GM21529 (cell line): ENCODE results near the gene SEMA4B.
"Not testable (repeated sequence)": the region's sequence is repeated elsewhere in the genome, so short reads cannot be mapped to it uniquely, and the experiment has no call there.

ENCODE experiments used
- ATAC-seq: cut with Tn5 transposase; IDR thresholded peaks from one replicate; pipeline ENCODE4 v1.9.1; 2021; ENCODE audit not compliant: unreplicated experiment

SEMA4B gene

GRCh38 chr15:90178468-90179435 is 22.4 kb upstream of the SEMA4B start:
- ATAC-seq: peak; percentile 79

- ATAC-seq: no peak
Measured at GRCh38 chr15:90181776-90182175, 19.4 kb upstream of the SEMA4B start.

- peak; percentile 68 for ATAC-seq
Measured at GRCh38 chr15:90184119-90184785, 16.9 kb upstream of the SEMA4B start.

- peak; percentile 62 for ATAC-seq
Measured at GRCh38 chr15:90184786-90185704, 16.1 kb upstream of the SEMA4B start.

- ATAC-seq: no peak
Measured at GRCh38 chr15:90187257-90187868, 13.8 kb upstream of the SEMA4B start.

DNA sequence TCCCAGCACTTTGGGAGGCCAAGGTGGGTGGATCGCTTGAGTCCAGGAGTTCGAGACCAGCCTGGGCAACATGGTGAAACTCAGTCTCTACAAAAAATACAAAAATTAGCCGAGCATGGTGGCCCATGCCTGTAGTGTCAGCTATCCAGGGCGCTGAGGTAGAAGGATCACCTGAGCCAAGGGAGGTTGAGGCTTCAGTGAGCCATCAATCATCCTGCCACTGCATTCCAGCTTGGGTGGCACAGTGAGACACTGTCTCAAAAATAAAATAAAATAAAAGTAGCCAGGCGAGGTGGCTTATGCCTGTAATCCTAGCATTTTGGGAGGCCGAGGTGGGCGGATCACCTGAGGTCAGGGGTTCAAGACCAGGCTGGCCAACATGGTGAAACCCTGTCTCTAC is 13.1 kb upstream of the SEMA4B start:
- ATAC-seq: not testable (repeated sequence)

DNA sequence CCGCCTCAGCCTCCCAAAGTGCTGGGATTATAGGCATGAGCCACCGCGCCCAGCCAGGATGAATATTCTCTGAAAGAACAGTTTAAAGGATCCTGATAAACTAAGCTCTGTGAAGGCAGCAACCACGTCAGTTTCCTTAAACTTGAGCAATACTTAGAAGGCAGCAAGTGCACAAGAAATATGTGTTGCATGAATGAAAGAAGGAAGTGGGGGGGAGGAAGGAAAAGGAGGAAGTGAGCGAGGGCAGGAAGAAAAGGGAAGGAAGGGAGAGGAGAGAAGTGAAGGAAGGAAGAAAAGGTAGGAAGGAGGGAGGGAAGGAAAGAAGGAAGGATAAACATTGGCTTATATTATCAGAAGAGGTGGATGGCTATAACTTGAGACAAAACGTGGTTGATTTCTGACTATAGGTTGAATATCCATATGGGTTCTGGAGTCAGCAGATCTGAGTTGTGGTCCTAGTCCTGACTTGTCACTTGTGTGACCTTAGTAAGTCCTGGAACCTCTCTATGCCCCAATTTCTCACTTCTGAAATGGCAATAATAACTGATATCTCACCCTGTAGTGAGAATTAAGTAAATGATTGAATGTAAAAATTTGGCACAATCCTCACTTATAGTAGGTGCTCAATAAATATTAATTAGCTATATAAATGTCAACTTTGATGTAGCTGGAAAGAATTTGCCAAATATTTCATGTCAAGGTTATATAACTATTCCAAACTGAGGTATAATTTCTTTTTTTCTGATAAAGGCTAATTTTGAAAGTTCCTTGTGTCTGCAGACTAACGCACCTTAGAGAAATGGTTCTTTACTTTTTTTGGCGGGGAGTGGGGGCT is 12.0 kb upstream of the SEMA4B start:
- no peak for ATAC-seq

- no peak for ATAC-seq
Measured at GRCh38 chr15:90189781-90190467, 11.2 kb upstream of the SEMA4B start.

DNA sequence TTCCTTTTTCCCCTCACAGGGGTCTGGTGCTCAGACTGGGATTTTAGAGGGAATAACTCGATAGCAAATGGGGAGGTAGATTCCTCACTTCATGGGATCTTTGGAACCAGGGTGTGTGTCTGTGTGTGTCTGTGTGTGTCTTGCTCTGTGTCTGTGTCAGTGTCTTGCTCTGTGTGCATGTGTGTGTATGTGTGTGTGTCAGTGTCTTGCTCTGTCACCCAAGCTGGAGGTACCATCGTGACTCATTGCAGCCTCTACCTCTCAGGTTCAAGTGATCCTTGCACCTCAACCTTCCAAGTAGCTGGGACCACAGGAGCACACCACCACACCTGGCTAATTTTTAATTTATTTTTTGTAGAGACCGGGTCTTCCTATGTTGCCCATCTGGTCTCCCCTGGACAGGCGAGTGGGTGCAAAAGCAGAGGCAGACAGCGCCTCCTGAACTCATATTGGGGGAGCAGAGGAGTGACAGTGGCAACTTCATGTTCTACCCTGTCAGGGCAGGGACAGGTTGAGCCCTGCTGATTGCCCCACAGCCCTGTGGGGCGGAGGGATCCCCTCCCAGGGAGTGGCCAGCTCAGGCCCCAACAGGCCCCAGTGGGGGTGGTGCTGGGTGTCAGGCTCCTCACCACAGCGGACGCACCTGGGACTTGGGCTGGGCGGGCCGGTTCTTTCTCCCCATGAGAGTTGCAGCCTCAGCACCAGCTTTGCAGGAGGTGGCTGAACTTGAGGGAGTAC is 10.4 kb upstream of the SEMA4B start:
- ATAC-seq: peak; percentile 56

DNA sequence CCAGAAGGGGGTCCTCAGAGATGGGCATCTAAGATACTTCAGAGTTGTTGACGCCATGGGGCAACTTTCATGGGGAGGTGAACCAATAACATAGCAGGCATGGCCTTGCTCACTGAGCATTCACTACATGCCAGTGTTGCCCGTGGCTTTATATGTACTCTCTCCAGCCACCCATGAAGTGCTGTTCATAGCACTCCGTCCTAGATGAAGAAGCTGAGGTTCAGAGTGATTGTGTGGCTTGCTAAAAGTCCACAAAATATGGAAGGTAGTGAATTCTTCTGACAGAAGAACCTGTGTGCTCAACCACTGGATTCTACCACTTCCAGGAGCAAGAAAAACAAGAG is 9.8 kb upstream of the SEMA4B start:
- ATAC-seq: peak; percentile 19

DNA sequence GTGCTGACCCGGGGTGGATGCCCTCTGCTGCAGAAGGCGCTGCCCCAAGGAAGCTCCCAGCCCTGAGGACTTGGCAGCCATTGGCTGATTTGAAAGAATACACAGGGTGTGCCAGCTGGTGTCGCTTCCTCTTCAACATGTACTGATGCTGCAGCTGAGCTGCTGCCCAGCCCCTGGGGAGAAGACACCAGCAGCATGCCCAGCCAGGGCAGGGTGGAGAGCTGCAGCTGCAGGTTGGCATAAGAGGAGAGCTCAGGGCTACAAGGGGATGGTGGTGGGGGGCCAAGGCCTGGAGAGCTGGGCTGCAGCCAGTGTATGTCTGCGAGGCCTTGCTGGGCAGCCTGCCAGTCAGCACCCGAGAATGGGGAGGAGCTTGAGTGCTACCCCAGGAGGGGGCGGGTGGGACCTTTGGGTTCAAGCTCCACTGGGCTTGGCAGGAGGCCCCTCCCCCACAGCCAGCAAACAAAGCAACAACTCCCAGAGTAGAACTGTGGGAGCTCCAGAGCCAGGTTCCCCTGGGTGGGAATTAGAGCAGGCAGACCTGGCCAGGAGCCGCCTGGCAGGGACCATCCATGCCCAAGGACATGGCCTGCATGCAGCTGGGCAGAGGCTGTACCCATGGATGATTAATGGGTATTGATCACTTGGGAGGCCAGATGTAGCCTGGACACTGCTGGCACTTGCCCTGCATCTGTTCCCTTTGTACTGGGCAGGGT is 9.2 kb upstream of the SEMA4B start:
- ATAC-seq: peak; percentile 63

- ATAC-seq: no peak
Measured at GRCh38 chr15:90192961-90193786, 8.0 kb upstream of the SEMA4B start.

- no peak for ATAC-seq
Measured at GRCh38 chr15:90194655-90195054, 6.5 kb upstream of the SEMA4B start.

DNA sequence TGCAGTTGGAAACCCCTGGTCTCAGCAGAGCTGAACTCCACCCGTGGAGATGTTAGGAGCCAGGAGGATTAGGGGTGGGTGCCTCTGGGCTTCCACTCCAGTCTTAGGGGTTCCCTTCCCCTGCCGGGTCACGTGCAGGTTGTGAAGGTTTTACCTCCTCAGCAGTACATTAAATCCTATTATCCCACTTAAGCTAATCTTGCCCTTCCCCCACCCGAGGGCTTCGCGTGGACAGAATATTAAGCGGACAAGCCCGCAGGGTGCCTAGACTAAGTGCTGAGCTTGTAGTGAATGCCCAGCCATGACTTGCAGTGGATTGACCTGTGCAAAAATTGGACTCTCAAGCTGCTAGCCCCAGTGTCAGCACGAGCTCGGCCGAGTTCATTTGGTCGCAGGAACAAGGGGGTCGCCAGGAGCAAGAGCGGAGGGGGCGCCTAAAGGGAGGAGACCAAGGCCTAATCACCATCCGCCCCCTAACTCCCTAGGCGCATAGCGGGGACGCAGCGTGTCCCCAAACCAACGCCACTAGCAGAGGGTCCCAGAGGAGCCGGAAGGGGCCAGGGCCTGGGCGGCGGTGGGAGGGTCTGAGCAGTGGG is 498 bp upstream of the SEMA4B start:
- ATAC-seq: peak; percentile 34

DNA sequence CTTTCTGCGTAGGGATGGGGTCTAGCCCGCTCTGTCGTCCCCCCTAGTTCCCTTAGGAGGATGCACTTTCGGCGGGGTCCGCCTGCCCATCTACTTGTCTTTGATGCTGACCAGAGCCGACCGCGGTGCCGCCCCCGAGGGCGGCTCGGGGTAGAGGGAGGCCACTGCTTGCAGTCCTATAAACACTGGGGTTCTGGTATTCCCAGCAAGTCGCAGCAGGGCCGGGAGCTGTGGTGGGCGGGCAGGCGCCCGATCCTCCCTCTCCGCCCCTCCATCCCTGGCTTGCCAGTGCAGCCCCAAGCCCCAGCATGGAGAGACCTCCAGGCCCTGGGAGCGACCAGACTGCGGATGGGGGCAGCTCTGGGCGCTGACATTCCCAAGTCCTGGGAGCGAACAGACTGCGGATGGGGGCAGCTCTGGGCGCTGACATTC is 830 bp downstream of the SEMA4B start:
- ATAC-seq: no peak

DNA sequence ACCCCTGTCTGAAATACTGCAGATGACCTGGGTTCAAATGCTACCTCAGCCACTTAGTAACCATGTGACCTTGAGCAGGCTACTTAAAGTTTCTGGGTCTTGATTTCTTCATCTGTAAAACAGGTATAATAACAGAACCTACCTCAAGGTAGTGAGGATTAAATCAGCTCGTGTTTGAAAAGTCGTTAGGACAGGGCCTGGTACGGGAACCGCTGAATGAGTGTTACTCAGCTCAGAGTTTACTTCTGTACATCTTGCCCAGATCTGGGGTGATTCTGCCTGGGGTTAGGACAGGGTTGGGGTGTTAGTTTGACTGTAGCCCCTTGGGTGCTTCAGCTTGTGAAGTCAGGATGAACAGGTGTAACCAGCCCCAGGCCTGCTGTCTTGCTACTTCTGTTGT is 1.8 kb downstream of the SEMA4B start:
- ATAC-seq: no peak

DNA sequence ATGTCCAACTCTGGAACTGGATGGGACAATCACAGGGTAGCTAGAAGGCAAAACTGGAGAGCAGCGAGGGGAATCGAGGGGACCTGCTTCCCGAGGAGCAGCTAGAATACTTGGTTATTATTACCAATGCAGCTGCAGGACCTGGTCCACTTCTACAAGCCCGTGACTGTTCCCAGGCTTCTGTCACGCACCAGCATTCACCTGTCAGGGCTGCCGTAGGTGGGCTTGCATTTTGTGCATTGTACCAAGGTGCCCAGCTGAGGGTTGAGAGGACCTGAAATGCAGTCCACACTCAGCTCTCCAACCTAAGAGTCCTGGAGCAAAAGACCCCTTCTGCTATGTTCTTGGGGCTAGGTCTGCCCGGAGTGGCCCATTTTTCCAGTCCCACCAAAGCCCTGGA is 2.3 kb downstream of the SEMA4B start:
- ATAC-seq: no peak
